GM12878 (cell line): ENCODE measurements around the gene MEN1. TPM values are rescaled to one million over a fixed set of nuclear protein-coding genes. Genes with fewer than 3 reads are reported as not detected.

Source experiments
- polyA plus RNA-seq, 11 experiments: library from polyadenylated mRNA; depleted of rRNA in 4 of 11; unstranded in 6 of 11; stranded (reverse) in 5 of 11; fragments of >200 nt; fragmentation: Nextera tagmentation in 4 of 11; fragmentation: Illumina TruSeq in 1 of 11; extraction: Ambion mirVana in 4 of 11; extraction: Trizol in 1 of 11; gene quantifications; 1 replicate in 1 of 11; 2 replicates in 10 of 11; pipeline versions ENCODE4 v1.2.1 to v1.2.3, GENCODE V29; 2011 to 2016; ENCODE audit warnings: inconsistent platforms in 2 of 11, missing spikeins in 2 of 11, low read depth in 1 of 11
- total RNA-seq, 4 experiments: library from RNA; depleted of rRNA in 3 of 4; stranded (reverse); fragments of >200 nt in 3 of 4; fragmentation: Illumina TruSeq in 1 of 4; extraction: Trizol in 1 of 4; gene quantifications; 2 replicates each; pipeline versions ENCODE4 v1.2.1 to v1.2.3, GENCODE V29; 2013 to 2021

Gene MEN1
- total and polyA plus RNA-seq, 10 of the 15 experiments (the other 5 are each of a cell fraction or from before 2014, with no cell fraction given), result 2.5 to 39.7 (median 20.7) TPM

Other genes starting within 250 kb of the MEN1 start
Only the 7 nearest of the 17 such genes appear.
- 0.06 TPM in 1 of 2 replicates, not detected in the other for gene NRXN2, start 87.4 kb downstream of the MEN1 start, total RNA-seq (2014; rRNA removed)
- gene NRXN2, start 87.4 kb downstream of the MEN1 start, total RNA-seq (2014; rRNA removed; fragmentation: Illumina TruSeq; extraction: Trizol), result 0.18 and 0.22 TPM in 2 replicates
- 0.29 and 0.74 TPM in 2 replicates for gene NRXN2, start 87.4 kb downstream of the MEN1 start, total RNA-seq (2021)
- 1.1 and 1.4 TPM in 2 replicates for gene NRXN2, start 87.4 kb downstream of the MEN1 start, polyA plus RNA-seq (2011; rRNA removed)
- 0.09 TPM in 1 of 2 replicates, not detected in the other for gene NRXN2, start 87.4 kb downstream of the MEN1 start, polyA plus RNA-seq (2014; fragmentation: Illumina TruSeq; extraction: Trizol)
- gene NRXN2, start 87.4 kb downstream of the MEN1 start, polyA plus RNA-seq (2014; fragmentation: Nextera tagmentation; extraction: Ambion mirVana), result under 1 TPM; 0.03 to 0.07 TPM
- 0.08 and 0.28 TPM in 2 replicates for gene NRXN2, start 87.4 kb downstream of the MEN1 start, polyA plus RNA-seq (2014; rRNA removed)
- gene NRXN2, start 87.4 kb downstream of the MEN1 start, polyA plus RNA-seq (2016; fragmentation: Nextera tagmentation; extraction: Ambion mirVana), result under 1 TPM; 0.24 to 0.52 TPM
- gene RASGRP2, start 66.4 kb downstream of the MEN1 start, total RNA-seq (2014; rRNA removed), result 5.5 and 6.8 TPM in 2 replicates
- 1.7 and 3.0 TPM in 2 replicates for gene RASGRP2, start 66.4 kb downstream of the MEN1 start, total RNA-seq (2014; rRNA removed; fragmentation: Illumina TruSeq; extraction: Trizol)
- gene RASGRP2, start 66.4 kb downstream of the MEN1 start, total RNA-seq (2021), result 8.3 and 9.0 TPM in 2 replicates
- gene RASGRP2, start 66.4 kb downstream of the MEN1 start, polyA plus RNA-seq (2011; rRNA removed), result 3.0 and 6.2 TPM in 2 replicates
- 2.6 and 2.7 TPM in 2 replicates for gene RASGRP2, start 66.4 kb downstream of the MEN1 start, polyA plus RNA-seq (2014; fragmentation: Illumina TruSeq; extraction: Trizol)
- under 1 TPM; 0.26 to 0.66 TPM for gene RASGRP2, start 66.4 kb downstream of the MEN1 start, polyA plus RNA-seq (2014; fragmentation: Nextera tagmentation; extraction: Ambion mirVana)
- gene RASGRP2, start 66.4 kb downstream of the MEN1 start, polyA plus RNA-seq (2014; rRNA removed), result 7.0 and 11.2 TPM in 2 replicates
- 1 to 10 TPM; 4.5 to 6.4 TPM for gene RASGRP2, start 66.4 kb downstream of the MEN1 start, polyA plus RNA-seq (2016; fragmentation: Nextera tagmentation; extraction: Ambion mirVana)
- gene PYGM, start 50.6 kb downstream of the MEN1 start, total RNA-seq (2014; rRNA removed), result 0.27 and 0.34 TPM in 2 replicates
- gene PYGM, start 50.6 kb downstream of the MEN1 start, total RNA-seq (2014; rRNA removed; fragmentation: Illumina TruSeq; extraction: Trizol), result 0.23 and 0.27 TPM in 2 replicates
- gene PYGM, start 50.6 kb downstream of the MEN1 start, total RNA-seq (2021), result 0.28 and 0.35 TPM in 2 replicates
- gene PYGM, start 50.6 kb downstream of the MEN1 start, polyA plus RNA-seq (2011; rRNA removed), result 0.32 and 0.33 TPM in 2 replicates
- 0.19 TPM in 1 of 2 replicates, not detected in the other for gene PYGM, start 50.6 kb downstream of the MEN1 start, polyA plus RNA-seq (2014; fragmentation: Illumina TruSeq; extraction: Trizol)
- gene PYGM, start 50.6 kb downstream of the MEN1 start, polyA plus RNA-seq (2014; fragmentation: Nextera tagmentation; extraction: Ambion mirVana), result under 1 TPM; 0.04 to 0.08 TPM
- gene PYGM, start 50.6 kb downstream of the MEN1 start, polyA plus RNA-seq (2014; rRNA removed), result 0.61 and 3.7 TPM in 2 replicates
- gene PYGM, start 50.6 kb downstream of the MEN1 start, polyA plus RNA-seq (2016; fragmentation: Nextera tagmentation; extraction: Ambion mirVana), result under 1 TPM in 1 of 2 experiments, not detected in 1; 0.04 TPM
- 88.2 and 111 TPM in 2 replicates for gene SF1, start 32.0 kb downstream of the MEN1 start, total RNA-seq (2014; rRNA removed)
- gene SF1, start 32.0 kb downstream of the MEN1 start, total RNA-seq (2014; rRNA removed; fragmentation: Illumina TruSeq; extraction: Trizol), result 76.0 and 84.4 TPM in 2 replicates
- 327 and 337 TPM in 2 replicates for gene SF1, start 32.0 kb downstream of the MEN1 start, total RNA-seq (2021)
- gene SF1, start 32.0 kb downstream of the MEN1 start, polyA plus RNA-seq (2011; rRNA removed), result 82.5 and 84.8 TPM in 2 replicates
- 216 and 280 TPM in 2 replicates for gene SF1, start 32.0 kb downstream of the MEN1 start, polyA plus RNA-seq (2014; fragmentation: Illumina TruSeq; extraction: Trizol)
- 10 to 100 TPM; 13.6 to 29.6 TPM for gene SF1, start 32.0 kb downstream of the MEN1 start, polyA plus RNA-seq (2014; fragmentation: Nextera tagmentation; extraction: Ambion mirVana)
- gene SF1, start 32.0 kb downstream of the MEN1 start, polyA plus RNA-seq (2014; rRNA removed), result 155 and 172 TPM in 2 replicates
- gene SF1, start 32.0 kb downstream of the MEN1 start, polyA plus RNA-seq (2016; fragmentation: Nextera tagmentation; extraction: Ambion mirVana), result 100 to 1,000 TPM in 1 of 2 experiments, 10 to 100 TPM in 1; 97.4 to 109 TPM
- 66.7 and 74.7 TPM in 2 replicates for gene MAP4K2, start 7.3 kb downstream of the MEN1 start, total RNA-seq (2014; rRNA removed)
- gene MAP4K2, start 7.3 kb downstream of the MEN1 start, total RNA-seq (2014; rRNA removed; fragmentation: Illumina TruSeq; extraction: Trizol), result 36.9 and 41.0 TPM in 2 replicates
- 78.1 and 79.2 TPM in 2 replicates for gene MAP4K2, start 7.3 kb downstream of the MEN1 start, total RNA-seq (2021)
- gene MAP4K2, start 7.3 kb downstream of the MEN1 start, polyA plus RNA-seq (2011; rRNA removed), result 27.3 and 49.9 TPM in 2 replicates
- gene MAP4K2, start 7.3 kb downstream of the MEN1 start, polyA plus RNA-seq (2014; fragmentation: Illumina TruSeq; extraction: Trizol), result 16.1 and 42.8 TPM in 2 replicates
- 1 to 10 TPM in 1 of 2 experiments, under 1 TPM in 1; 0.98 to 4.4 TPM for gene MAP4K2, start 7.3 kb downstream of the MEN1 start, polyA plus RNA-seq (2014; fragmentation: Nextera tagmentation; extraction: Ambion mirVana)
- gene MAP4K2, start 7.3 kb downstream of the MEN1 start, polyA plus RNA-seq (2014; rRNA removed), result 69.0 and 71.8 TPM in 2 replicates
- gene MAP4K2, start 7.3 kb downstream of the MEN1 start, polyA plus RNA-seq (2016; fragmentation: Nextera tagmentation; extraction: Ambion mirVana), result 10 to 100 TPM; 47.8 to 52.9 TPM
- gene CDC42BPG, start 34.1 kb upstream of the MEN1 start, total RNA-seq (2014; rRNA removed), result 0.11 and 1.3 TPM in 2 replicates
- 0.09 TPM in 2 replicates for gene CDC42BPG, start 34.1 kb upstream of the MEN1 start, total RNA-seq (2014; rRNA removed; fragmentation: Illumina TruSeq; extraction: Trizol)
- 0.36 and 0.45 TPM in 2 replicates for gene CDC42BPG, start 34.1 kb upstream of the MEN1 start, total RNA-seq (2021)
- 0.04 and 0.12 TPM in 2 replicates for gene CDC42BPG, start 34.1 kb upstream of the MEN1 start, polyA plus RNA-seq (2011; rRNA removed)
- gene CDC42BPG, start 34.1 kb upstream of the MEN1 start, polyA plus RNA-seq (2014; fragmentation: Illumina TruSeq; extraction: Trizol), result 0.03 and 0.46 TPM in 2 replicates
- gene CDC42BPG, start 34.1 kb upstream of the MEN1 start, polyA plus RNA-seq (2014; fragmentation: Nextera tagmentation; extraction: Ambion mirVana), result under 1 TPM in 1 of 2 experiments, not detected in 1; 0.02 TPM
- 0.44 and 0.53 TPM in 2 replicates for gene CDC42BPG, start 34.1 kb upstream of the MEN1 start, polyA plus RNA-seq (2014; rRNA removed)
- under 1 TPM; 0.04 TPM for gene CDC42BPG, start 34.1 kb upstream of the MEN1 start, polyA plus RNA-seq (2016; fragmentation: Nextera tagmentation; extraction: Ambion mirVana)
- 50.9 and 64.6 TPM in 2 replicates for gene EHD1, start 68.1 kb upstream of the MEN1 start, total RNA-seq (2014; rRNA removed)
- gene EHD1, start 68.1 kb upstream of the MEN1 start, total RNA-seq (2014; rRNA removed; fragmentation: Illumina TruSeq; extraction: Trizol), result 24.3 and 24.5 TPM in 2 replicates
- gene EHD1, start 68.1 kb upstream of the MEN1 start, total RNA-seq (2021), result 165 and 166 TPM in 2 replicates
- 21.0 and 50.4 TPM in 2 replicates for gene EHD1, start 68.1 kb upstream of the MEN1 start, polyA plus RNA-seq (2011; rRNA removed)
- gene EHD1, start 68.1 kb upstream of the MEN1 start, polyA plus RNA-seq (2014; fragmentation: Illumina TruSeq; extraction: Trizol), result 18.9 and 71.4 TPM in 2 replicates
- gene EHD1, start 68.1 kb upstream of the MEN1 start, polyA plus RNA-seq (2014; fragmentation: Nextera tagmentation; extraction: Ambion mirVana), result 1 to 10 TPM; 1.0 to 2.2 TPM
- 68.5 and 102 TPM in 2 replicates for gene EHD1, start 68.1 kb upstream of the MEN1 start, polyA plus RNA-seq (2014; rRNA removed)
- gene EHD1, start 68.1 kb upstream of the MEN1 start, polyA plus RNA-seq (2016; fragmentation: Nextera tagmentation; extraction: Ambion mirVana), result 10 to 100 TPM; 88.1 to 97.5 TPM